HS-27A (cell line): Measurements from ENCODE around the gene LMLN.
"Not testable (repeated sequence)": the region's sequence is repeated elsewhere in the genome, so short reads cannot be mapped to it uniquely, and the experiment has no call there.

ENCODE experiments used
- DNase-seq: peaks from one replicate; pipeline ENCODE4 v3.0.0-alpha.2; 2012; ENCODE audit warnings: low read depth, missing footprints

LMLN gene

GRCh38 chr3:197956626-197956988, 3.4 kb upstream of the LMLN start:
- no peak for DNase-seq

DNA sequence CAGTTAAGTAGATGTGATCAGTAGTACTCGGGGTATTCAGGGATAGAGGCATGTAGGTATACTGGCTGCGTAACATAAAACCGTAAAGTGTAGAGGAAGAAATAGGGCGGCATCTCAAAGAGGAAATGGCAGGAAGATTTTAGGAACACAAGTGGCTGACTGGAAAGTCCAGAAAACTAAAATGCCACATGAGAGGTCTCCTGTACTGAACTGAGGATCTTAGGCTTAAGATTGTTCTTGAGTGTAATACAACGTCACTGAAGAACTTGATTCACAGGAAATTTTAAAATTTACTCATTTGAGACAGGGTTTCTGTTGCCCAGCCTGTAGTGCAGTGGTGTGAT, 2.3 kb upstream of the LMLN start:
- no peak for DNase-seq

- no peak for DNase-seq
Observed at GRCh38 chr3:197958346-197958745, 1.7 kb upstream of the LMLN start.

DNA sequence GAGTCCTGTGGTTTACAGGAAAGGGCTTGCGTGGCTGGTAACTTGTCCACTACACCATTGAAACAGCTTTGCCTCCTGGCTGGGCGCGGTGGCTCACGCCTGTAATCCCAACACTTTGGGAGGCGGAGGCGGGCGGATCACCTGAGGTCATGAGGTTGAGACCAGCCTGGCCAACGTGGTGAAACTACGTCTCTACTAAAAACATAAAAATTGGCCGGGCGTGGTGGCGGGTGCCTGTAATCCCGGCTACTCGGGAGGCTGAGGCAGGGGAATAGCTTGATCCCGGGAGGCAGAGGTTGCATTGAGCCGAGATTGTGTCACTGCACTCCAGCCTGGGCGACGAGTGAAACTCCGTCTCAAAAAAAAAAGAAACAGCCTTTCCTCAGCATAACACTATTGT, 1.2 kb upstream of the LMLN start:
- DNase-seq, result not testable (repeated sequence)

DNA sequence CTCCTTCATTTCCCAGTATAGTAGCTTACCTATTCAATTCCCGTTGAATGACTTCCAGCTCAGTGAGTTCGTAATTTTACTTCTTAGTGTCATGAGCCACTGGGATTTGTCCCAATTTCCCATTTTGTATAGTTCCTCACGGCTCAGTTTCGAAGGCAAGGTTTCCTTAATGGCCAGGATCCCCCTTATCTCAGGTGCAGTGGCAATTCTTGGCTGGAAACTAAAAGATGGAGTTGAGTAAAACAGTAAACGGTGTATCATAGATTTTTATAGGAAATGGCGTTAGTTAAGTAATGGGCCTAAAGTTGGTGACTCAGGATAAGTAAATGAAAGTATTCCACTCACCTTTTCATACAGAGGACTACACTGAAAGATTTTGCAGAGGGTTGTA, 522 bp upstream of the LMLN start:
- no peak for DNase-seq

- no peak for DNase-seq
Observed at GRCh38 chr3:197960694-197961581, 921 bp downstream of the LMLN start.

DNA sequence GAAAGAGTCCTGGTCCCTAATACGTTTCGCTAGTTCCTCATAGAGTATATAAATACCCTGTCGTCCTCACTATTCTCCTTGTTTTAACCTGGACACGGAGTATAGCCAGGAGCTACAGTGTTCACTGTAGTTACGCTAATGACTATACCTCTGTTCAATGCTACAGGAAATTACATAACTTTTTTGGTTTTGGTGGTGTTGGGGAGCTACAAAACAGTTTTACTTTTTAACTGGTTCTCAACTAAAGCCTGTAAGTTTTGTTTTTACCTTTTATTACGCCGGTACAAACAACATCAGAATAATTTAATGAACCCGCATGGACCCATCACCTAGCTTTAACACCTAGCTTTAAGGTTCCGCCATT, 1.5 kb downstream of the LMLN start:
- no peak for DNase-seq

DNA sequence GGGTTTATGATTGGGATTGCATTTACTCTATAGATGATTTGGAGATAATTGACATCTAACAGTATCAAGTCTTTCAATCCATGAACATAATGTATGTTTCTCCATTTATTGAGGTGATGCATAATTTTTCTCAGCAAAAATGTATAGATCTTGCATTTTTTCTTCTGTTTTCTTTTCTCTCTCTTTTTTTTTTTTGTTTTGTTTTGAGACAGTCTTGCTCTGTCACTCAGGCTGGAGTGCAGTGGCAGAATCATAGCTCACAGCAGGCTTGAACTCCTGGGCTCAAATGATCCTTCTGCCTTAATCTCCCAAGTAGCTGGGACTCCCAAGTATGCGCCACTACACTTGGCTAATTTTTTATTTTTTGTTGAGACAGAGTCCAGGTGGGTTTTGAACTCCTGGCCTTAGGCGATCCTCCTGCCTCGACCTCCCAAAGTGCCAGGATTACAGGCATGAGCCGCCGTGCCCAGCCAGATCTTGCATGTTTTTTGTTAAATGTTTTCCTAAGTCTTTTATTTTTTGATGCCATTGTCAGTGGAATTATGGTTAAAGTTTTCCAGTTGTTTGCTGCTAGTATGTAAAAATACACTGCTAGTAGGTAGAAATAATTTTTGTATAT, 3.1 kb downstream of the LMLN start:
- no peak for DNase-seq

DNA sequence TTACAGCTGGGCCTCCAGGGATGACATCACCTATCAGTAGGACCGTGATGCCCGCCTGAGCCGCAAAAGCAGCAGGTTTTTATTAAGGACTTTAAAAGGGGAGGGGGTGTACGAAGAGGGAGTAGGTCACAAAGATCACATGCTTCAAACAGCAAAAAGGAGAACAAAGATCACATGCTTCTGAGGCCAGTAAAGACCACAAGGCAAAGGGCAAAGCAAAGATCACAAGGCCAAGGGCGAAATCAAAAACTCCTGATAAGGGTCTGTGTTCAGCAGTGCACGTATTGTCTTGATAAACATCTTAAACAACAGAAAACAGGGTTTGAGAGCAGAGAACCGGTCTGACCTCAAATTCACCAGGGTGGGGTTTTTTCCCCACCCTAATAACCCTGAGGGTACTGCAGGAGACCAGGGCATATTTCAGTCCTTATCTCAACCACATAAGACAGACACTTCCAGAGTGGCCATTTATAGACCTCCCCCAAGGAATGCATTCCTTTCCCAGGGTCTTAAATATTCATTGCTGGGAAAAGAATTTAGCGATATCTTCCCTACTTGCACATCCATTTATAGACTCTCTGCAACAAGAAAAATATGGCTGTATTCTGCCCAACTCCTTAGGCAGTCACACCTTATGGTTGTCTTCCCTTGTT, 7.4 kb downstream of the LMLN start:
- not testable (repeated sequence) for DNase-seq

DNA sequence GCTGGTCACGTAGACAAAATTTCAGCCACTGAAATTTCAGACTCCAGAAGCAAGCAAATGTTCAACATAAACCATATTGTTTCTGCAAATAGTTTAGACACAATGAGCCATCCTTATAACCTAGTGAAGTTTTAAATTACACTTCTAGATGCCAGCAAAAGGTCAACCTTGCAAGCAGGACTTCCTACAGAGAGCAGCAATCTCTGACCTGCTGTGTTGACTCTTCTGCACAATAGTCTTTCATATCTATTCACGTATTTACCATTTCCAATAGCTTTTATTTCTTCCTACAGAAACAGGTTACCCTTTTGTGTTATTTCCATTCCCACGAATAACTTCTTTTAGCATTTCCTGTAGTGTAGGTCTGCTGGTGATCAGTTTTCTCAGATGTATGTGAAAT, 10.6 kb downstream of the LMLN start:
- no peak for DNase-seq

DNA sequence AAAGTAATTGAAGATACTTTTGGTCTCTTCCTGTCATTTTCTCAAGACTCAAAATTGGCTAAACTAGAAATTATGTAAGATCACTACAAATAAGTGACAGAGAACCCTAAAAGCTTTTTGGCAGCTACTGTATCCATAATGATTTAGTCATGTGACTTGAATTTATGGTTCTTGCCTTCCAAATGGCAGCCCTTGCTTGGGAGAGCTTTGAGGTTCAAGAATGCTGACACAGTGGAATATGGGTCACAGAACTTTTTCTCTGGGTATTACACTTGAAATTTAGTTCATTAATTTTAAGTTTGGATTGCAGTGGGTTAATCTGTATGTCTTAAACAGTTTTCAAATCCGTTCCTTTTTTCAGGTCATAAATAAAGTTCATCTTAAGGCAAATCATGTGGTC, 14.0 kb downstream of the LMLN start:
- no peak for DNase-seq

GRCh38 chr3:197975311-197975710, 15.3 kb downstream of the LMLN start:
- no peak for DNase-seq

DNA sequence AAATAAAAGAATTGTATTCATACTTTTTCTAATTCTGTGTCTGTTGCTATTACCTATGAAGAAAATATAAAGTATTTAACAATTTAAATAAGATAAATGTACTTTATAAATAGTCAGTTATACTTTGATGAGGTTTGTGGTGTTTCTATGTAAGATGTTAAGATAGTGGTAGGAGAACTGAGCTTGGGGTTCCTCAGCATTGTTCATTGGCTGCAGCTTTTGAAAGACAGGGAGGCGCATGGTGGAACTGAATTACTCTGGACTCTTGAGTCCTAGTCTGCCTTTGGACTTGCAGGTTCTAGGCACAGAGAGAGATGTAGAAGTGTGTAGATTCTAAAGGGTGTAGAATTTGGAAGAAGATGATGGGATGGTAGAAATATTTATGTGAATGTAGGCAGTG, 23.1 kb downstream of the LMLN start:
- DNase-seq, result no peak

- no peak for DNase-seq
Observed at GRCh38 chr3:197989651-197990050, 29.6 kb downstream of the LMLN start.

DNA sequence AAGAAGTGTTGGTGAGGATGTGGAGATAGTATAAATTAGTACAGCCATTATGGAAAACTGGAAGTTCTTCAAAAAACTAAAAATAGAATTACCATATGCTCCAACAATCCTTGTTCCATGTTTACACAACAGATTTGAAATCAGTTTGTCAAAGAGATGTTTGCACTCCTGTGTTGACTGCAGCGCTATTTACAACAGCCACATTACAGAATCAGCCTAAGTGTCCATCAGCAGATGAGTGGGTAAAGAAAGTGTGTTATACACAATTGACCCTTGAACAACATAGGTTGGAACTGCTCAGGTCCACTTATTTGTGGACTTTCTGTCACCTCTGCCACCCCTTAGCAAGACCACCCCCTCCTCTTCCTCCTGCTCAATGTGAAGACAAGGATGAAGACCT, 34.7 kb downstream of the LMLN start:
- DNase-seq, result no peak

DNA sequence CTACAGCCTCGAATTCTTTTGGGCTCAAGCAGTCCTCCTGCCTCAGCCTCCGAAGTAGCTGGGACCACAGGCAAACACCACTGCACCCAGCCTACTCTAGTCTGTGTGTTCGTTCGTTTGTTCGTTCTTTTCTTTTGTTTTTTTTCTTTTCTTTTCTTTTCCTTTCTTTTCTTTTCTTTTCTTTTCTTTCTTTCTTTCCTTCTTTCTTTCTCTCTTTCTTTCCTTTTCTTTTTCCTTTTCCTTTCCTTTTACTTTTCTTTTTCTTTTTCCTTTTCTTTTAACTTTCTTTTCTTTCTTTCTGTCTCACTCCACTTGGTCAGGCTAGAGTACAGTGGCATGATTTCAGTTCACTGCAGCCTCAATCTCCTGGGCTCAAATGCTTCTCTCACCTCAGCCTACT, 36.8 kb downstream of the LMLN start:
- DNase-seq, result no peak

DNA sequence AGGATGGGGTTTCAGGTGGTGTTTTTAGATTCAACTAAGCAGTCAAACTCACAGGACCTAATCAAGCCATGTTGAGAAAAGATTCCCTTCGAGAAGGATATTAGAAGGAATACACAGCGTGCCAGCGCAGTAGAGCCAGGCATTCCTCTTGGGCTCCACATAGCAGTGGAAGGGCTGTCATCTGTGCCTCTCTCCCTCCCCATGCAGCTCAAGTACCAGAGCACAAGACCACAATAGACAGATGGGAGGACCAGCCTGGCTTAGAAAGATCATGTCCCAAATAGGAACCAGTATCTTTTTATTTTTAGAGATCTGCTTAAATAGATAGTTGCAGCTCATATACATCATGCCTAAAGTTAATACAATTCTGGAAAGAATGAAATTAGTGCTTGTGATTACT, 37.9 kb downstream of the LMLN start:
- no peak for DNase-seq

DNA sequence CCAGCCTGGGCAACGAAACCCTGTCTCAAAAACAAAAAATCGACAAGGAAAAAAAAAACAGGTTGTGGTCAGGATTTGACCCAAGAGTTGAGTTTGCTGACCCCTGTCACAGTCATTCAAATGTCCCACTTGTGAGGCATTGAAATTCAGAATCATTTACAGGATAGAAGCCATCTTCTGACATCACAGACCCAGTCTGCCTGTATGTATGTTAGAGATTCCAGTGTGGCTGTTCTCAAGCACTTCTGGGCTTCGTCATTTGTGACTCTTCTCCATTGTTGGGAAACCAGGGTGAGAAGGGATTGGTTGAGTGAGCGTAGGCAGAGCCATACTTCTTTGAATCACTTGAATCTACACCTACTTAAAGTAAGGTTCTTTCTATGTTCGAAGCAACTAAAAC, 57.1 kb downstream of the LMLN start:
- DNase-seq, result no peak

- DNase-seq, result no peak
Observed at GRCh38 chr3:198018416-198018815, 58.4 kb downstream of the LMLN start.

DNA sequence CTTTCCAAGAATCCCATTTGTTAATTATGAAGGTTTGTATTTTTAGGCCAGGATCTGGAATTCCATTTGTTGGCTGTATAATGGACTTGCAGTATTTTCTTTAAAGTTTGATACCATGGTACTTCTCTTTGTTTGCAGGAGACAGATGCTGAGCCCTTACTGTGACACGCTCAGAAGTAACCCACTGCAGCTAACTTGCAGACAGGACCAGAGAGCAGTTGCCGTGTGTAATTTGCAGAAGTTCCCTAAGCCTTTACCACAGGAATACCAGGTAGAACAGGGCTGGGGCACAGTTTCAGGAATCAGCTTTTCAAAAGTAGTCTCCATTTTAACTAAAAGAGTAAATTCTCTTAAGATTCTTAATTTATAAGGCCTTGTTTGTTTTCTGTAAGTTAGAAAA, 59.1 kb downstream of the LMLN start:
- no peak for DNase-seq

DNA sequence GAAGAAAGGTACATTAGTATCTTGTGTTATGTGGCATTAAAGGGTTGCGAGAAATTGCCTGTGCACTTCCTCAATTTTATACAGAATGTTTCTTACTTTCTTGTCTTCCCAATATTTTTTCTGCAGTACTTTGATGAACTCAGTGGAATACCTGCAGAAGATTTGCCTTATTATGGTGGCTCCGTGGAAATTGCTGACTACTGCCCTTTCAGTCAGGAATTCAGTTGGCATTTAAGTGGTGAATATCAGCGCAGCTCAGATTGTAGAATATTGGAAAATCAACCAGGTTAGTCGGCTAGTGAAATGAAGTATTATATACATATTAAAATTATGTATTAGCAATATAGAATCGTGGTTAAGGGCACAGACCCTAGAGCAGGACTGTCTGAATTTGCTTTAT, 61.3 kb downstream of the LMLN start:
- no peak for DNase-seq

GRCh38 chr3:198022604-198023003, 62.6 kb downstream of the LMLN start:
- no peak for DNase-seq

- DNase-seq, result no peak
Observed at GRCh38 chr3:198025644-198026043, 65.6 kb downstream of the LMLN start.

DNA sequence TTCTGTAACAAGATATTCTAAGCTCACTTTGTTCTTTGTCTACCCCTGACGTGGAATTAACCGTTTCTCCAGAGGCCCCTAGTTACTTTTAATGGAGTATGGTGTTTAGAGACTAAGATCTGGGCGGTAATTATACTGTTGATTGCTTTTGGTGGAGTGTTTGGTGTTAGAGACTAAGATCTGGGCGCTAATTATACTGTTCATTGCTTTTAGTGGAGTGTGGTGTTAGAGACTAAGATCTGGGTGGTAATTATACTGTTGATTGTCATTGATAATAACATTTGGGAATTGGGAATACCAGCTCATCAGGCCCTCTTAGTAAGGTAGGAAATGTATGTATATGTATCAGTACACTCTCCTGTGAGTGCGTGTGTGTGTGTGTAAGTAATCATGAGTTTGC, 66.6 kb downstream of the LMLN start:
- no peak for DNase-seq
